Measurements from ENCODE around the gene SACS. TPM values are rescaled to one million over a fixed set of nuclear protein-coding genes. Genes with fewer than 3 reads are reported as not detected.

SACS gene
- total and polyA plus RNA-seq, 9 donors, result 3.2 to 16.9 (median 13.0) TPM

DNA sequence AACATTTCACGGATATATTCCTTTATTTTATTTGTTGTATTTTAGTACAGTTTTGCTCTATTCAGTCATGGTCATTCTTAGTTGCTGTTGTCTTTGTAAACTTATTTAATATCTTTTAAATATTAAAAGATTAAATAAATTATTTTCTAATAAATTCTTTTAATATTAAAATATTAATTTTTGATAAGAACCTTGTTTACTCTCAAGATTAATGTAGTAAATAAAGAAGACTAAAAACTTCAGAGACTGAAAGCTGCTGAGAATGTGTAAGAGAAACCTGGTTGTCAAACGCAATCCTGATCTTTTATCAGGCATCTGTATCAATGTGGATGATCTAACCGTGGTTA is 34.4 kb upstream of the SACS start:
- Histone ChIP-seq H3K27ac (no peak overlapping the region), H3K4me3 (no peak overlapping the region), H3K4me1 (ENCODE audit: insufficient read depth) (no peaks in the 10 kb centered on the region), H3K27me3 (no peaks in the 10 kb centered on the region), H3K9me3 (no peaks in the 10 kb centered on the region), H3K36me3 (no peaks in the 10 kb centered on the region)
- TF ChIP-seq EP300 (IDR thresholded peaks at IDR 0.05), result no peak
- TF ChIP-seq POLR2A (IDR thresholded peaks at IDR 0.05), result no peak
- TF ChIP-seq, protein P1, sequence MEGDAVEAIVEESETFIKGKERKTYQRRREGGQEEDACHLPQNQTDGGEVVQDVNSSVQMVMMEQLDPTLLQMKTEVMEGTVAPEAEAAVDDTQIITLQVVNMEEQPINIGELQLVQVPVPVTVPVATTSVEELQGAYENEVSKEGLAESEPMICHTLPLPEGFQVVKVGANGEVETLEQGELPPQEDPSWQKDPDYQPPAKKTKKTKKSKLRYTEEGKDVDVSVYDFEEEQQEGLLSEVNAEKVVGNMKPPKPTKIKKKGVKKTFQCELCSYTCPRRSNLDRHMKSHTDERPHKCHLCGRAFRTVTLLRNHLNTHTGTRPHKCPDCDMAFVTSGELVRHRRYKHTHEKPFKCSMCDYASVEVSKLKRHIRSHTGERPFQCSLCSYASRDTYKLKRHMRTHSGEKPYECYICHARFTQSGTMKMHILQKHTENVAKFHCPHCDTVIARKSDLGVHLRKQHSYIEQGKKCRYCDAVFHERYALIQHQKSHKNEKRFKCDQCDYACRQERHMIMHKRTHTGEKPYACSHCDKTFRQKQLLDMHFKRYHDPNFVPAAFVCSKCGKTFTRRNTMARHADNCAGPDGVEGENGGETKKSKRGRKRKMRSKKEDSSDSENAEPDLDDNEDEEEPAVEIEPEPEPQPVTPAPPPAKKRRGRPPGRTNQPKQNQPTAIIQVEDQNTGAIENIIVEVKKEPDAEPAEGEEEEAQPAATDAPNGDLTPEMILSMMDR (IDR thresholded peaks at IDR 0.05), result no peak
- DNase-seq, result no peak
- intact Hi-C loops (cut with DNase I), result loop anchor here in 3 of 4 donors (5.0 to 10.0 kb wide), 4 partner anchors 107 to 407 kb away; partner anchors contain the start of gene TNFRSF19 (in 1 of the 3)
- WGBS, 3 donors, result 78 to 97% (median 92%) methylated on average over 3 of the region's 3 CpGs

DNA sequence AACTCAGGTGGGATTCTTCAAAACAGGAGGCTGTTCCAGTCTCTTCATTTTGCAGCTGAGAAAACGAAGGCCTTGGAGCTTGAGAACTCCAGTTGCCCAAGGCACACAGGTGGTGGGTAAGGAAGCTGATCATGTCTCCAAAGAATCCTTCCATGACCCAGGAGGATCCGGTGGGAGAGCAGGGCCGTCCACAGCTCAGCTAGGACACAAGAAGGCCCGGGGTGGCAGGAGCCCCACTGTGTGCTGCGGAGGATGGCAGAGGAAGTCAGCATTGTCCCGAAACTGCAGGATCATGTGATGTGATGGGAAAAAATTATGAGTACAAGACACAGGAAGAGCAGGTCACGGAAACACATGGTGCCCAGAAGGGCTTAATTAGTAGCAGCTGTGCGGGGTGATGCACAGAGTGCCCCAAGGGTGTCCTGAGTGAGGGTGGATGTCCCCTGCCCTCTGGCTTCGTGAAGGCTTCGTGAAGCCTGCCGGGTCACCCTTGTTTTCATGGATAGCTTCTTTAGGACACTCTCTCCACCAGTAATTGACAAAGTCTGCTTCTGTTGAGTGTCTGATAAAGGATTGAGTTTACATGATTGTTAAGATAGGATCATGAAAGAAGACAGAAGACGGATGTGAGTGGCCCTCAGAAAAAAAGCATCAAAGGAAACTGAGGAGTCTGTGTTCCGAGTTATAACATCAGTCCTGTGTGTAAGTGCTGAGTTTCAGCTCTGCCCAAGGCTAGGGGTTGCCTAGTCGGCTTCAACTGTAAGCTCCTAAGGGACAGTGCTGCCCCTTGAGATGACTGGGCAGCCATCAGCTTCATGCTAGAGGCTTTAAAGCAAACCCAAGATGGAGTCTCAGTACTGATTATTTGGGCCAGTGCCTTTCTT is 33.8 kb upstream of the SACS start:
- no peak overlapping the region for H3K4me3 ChIP-seq
- intact Hi-C loops (cut with DNase I), result loop anchor here in 3 of 4 donors (5.0 to 10.0 kb wide), 4 partner anchors 108 to 408 kb away; partner anchors contain the start of gene TNFRSF19 (in 1 of the 3)
- DNase-seq, result peak in 2 of 5 donors; percentile 20 to 26
- WGBS, 3 donors, result 70 to 73% (median 73%) methylated on average over 14 of the region's 14 CpGs
- no peaks in the 10 kb centered on the region for H3K36me3 ChIP-seq
- H3K27ac ChIP-seq, result no peak overlapping the region
- H3K27me3 ChIP-seq, result no peaks in the 10 kb centered on the region
- TF ChIP-seq, protein P1 (IDR thresholded peaks at IDR 0.05), result no peak
- TF ChIP-seq POLR2A (IDR thresholded peaks at IDR 0.05) (no peak), EP300 (IDR thresholded peaks at IDR 0.05) (no peak)
- no peaks in the 10 kb centered on the region for H3K9me3 ChIP-seq
- H3K4me1 ChIP-seq (ENCODE audit: insufficient read depth), result no peaks in the 10 kb centered on the region

DNA sequence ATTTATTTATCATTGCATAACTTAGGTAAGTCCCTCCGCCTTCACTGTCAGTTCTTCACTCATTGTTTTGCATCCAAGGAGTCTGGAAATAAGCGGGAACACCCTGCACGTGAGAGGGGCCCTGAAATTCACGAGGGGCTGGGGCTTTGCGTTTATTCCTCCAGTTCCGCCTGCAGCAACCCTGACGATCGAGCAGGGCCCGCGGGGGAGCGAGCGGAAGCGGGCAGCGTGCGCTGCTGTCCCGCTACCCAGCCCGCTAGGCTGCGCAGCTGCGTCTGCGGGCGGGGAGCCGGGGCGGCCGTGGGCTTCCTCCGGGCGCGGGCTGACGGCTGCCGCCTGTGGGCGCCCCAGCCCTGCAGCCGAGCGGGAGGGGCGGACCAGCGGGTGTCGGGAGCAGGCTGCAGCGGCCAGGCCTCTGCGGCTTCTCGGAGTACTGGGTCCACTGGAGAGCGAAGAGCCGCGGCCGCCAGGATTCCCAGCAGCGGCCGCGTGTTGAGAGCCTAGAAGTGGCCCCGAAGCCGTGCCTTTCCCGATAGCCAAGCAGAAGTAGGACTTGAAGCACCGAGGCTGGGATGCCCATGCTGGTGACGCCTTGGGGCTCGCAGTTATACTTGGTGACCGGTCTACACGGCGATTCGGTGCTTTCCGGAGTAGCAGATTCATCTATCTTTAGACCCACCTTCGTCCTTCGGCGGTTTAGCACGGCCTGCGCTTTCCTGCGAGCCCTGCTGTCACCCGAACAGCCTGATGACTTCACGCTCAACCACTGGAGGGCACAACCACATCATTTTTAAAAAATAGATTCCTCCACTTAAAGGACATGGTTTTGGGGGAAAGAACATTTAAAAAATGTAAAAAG is 32.9 kb upstream of the SACS start:
- Histone ChIP-seq H3K4me3 (peak overlapping the region; percentile 33), H3K27me3 (no peaks in the 10 kb centered on the region), H3K4me1 (ENCODE audit: insufficient read depth) (no peaks in the 10 kb centered on the region), H3K27ac (peak overlapping the region; percentile 18 to 79), H3K9me3 (no peaks in the 10 kb centered on the region), H3K36me3 (no peaks in the 10 kb centered on the region)
- TF ChIP-seq, protein P1 (IDR thresholded peaks at IDR 0.05), result peak in 2 of 3 donors; percentile 44 to 62
- no peak for TF ChIP-seq EP300 (IDR thresholded peaks at IDR 0.05)
- no peak for TF ChIP-seq POLR2A (IDR thresholded peaks at IDR 0.05)
- WGBS, 3 donors, result 1 to 2% (median 1%) methylated on average over 44 to 64 of the region's 64 CpGs
- intact Hi-C loops (cut with DNase I), result loop anchor here in 3 of 4 donors (5.0 to 10.0 kb wide), 4 partner anchors 108 to 408 kb away; partner anchors contain the start of gene TNFRSF19 (in 1 of the 3)
- peak; percentile 59 to 77 (median 73) for DNase-seq

DNA sequence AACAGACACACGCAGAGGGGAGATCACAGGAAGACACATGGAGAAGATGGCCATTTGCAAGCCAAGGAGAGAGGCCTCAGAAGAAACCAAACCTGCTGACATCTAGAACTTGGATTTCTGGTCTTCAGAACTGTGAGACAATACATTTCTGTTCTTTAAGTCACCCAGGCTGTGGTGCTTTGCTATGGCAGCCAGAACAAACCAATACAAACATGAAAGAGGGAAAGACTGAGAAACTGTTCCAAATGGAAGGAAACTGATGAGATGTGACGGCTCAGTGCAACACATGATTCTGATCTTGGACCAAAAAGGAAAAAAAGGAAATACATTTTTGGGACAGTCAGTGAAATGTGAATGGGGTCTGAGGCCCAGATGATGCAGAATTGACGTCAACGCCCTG is 30.2 kb upstream of the SACS start:
- Histone ChIP-seq H3K27ac (no peak overlapping the region), H3K4me1 (ENCODE audit: insufficient read depth) (no peaks in the 10 kb centered on the region), H3K9me3 (no peaks in the 10 kb centered on the region), H3K27me3 (no peaks in the 10 kb centered on the region), H3K36me3 (no peaks in the 10 kb centered on the region), H3K4me3 (no peak overlapping the region)
- 91 to 98% (median 97%) methylated on average over 4 of the region's 4 CpGs for WGBS, 3 donors
- intact Hi-C loops (cut with DNase I), result loop anchor here in 2 of 4 donors (10.0 kb wide), 3 partner anchors 111 to 411 kb away; partner anchors contain the start of gene TNFRSF19 (in 1 of the 2)
- no peak for DNase-seq
- no peak for TF ChIP-seq POLR2A (IDR thresholded peaks at IDR 0.05)
- no peak for TF ChIP-seq EP300 (IDR thresholded peaks at IDR 0.05)
- TF ChIP-seq, protein P1 (IDR thresholded peaks at IDR 0.05), result no peak
